H1 (cell line): ENCODE data around the gene GNB1L. TPM values are rescaled to one million over a fixed set of nuclear protein-coding genes. Genes with fewer than 3 reads are reported as not detected.

Experiments used
- CTCF ChIA-PET: fragments of 300-600 bp; sonication (Branson Sonifier 250); formaldehyde crosslinking; loops from one replicate; lab custom pipeline; 2021; ENCODE audit not compliant: partially characterized antibody; lab: Charles Lee
- POLR2A ChIA-PET: fragments of 300-600 bp; sonication (Branson Sonifier 250); formaldehyde crosslinking; loops from one replicate; lab custom pipeline; 2021; ENCODE audit warnings: inconsistent platforms; ENCODE audit not compliant: partially characterized antibody; lab: Charles Lee
- DNase-seq, 2 experiments: peaks; one replicate each; pipeline versions ENCODE4 v3.0.0 to v3.0.0-alpha.2; 2010 to 2022; ENCODE audit warnings: low spot score in 2 of 2, low read depth in 1 of 2, mixed read lengths in 1 of 2
- FAIRE-seq: peaks from 2 replicates; lab custom pipeline; 2011; peaks lifted over from hg19 to GRCh38; lab: Jason Lieb, UNC
- H2AFZ ChIP-seq: 2 replicates; pipeline ENCODE4 v1.8.1; 2012; ENCODE audit warnings: low read length, inconsistent platforms
- H2AK5ac ChIP-seq: 2 replicates; pipeline ENCODE4 v1.6.1; 2013; ENCODE audit warnings: low read depth, low read length
- H2BK120ac ChIP-seq: replicated peaks from 2 replicates; pipeline ENCODE3; 2013; ENCODE audit warnings: low read depth, low read length, inconsistent platforms
- H2BK12ac ChIP-seq: 2 replicates; pipeline ENCODE4 v1.6.1; 2013; ENCODE audit warnings: low read depth, low read length
- H2BK15ac ChIP-seq: 2 replicates; pipeline ENCODE4 v1.6.1; 2013; ENCODE audit warnings: low read length
- H2BK20ac ChIP-seq: 2 replicates; pipeline ENCODE4 v1.6.1; 2013; ENCODE audit warnings: low read length
- H2BK5ac ChIP-seq: 2 replicates; pipeline ENCODE4 v1.6.1; 2013; ENCODE audit warnings: low read depth, low read length
- H3K14ac ChIP-seq: 2 replicates; pipeline ENCODE4 v1.6.1; 2013; ENCODE audit warnings: inconsistent platforms; ENCODE audit not compliant: insufficient read length
- H3K18ac ChIP-seq: 2 replicates; pipeline ENCODE4 v1.6.1; 2013; ENCODE audit warnings: low read length; ENCODE audit errors: extremely low read depth
- H3K23ac ChIP-seq: 2 replicates; pipeline ENCODE4 v1.6.1; 2013; ENCODE audit warnings: inconsistent platforms; ENCODE audit not compliant: insufficient read length
- H3K23me2 ChIP-seq: 2 replicates; pipeline ENCODE4 v1.6.1; 2013; ENCODE audit warnings: low read depth, low read length
- H3K27ac ChIP-seq: 2 replicates; pipeline ENCODE4 v1.6.1; 2011; ENCODE audit warnings: low read depth, low read length, inconsistent platforms
- H3K27me3 ChIP-seq, 4 experiments: replicated peaks in 1 of 4; 1 replicate in 1 of 4; 2 replicates in 3 of 4; pipeline versions ENCODE4 v1.6.1 to v1.8.1; 2011 to 2013; ENCODE audit warnings: low read length in 3 of 4, mild to moderate bottlenecking in 3 of 4, inconsistent platforms in 2 of 4, mixed read lengths in 2 of 4, moderate library complexity in 1 of 4; ENCODE audit not compliant: control insufficient read depth in 3 of 4, insufficient read depth in 3 of 4; ENCODE audit errors: extremely low read depth in 1 of 4
- H3K36me3 ChIP-seq, 4 experiments: 2 replicates each; pipeline versions ENCODE4 v1.6.1 to v1.8.1; 2011 to 2013; ENCODE audit warnings: mild to moderate bottlenecking in 4 of 4, low read length in 3 of 4, moderate library complexity in 2 of 4, control low read depth in 1 of 4, inconsistent platforms in 1 of 4; ENCODE audit not compliant: insufficient read depth in 4 of 4, control insufficient read depth in 2 of 4
- H3K4ac ChIP-seq: replicated peaks from 2 replicates; pipeline ENCODE3; 2013; ENCODE audit warnings: low read length, low read depth, mixed read lengths, inconsistent platforms; ENCODE audit not compliant: insufficient read length
- H3K4me1 ChIP-seq, 4 experiments: replicated peaks in 1 of 4; 1 replicate in 1 of 4; 2 replicates in 3 of 4; pipeline versions ENCODE4 v1.6.1 to v1.8.1; 2011 to 2013; ENCODE audit warnings: low read length in 3 of 4, inconsistent platforms in 2 of 4, mixed read lengths in 1 of 4; ENCODE audit not compliant: insufficient read depth in 4 of 4, control insufficient read depth in 3 of 4
- H3K4me2 ChIP-seq, 2 experiments: 2 replicates each; pipeline versions ENCODE4 v1.6.1 to v1.8.1; 2011 to 2013; ENCODE audit warnings: low read depth in 2 of 2, low read length in 2 of 2, control low read depth in 1 of 2, inconsistent platforms in 1 of 2, mild to moderate bottlenecking in 1 of 2; ENCODE audit not compliant: insufficient read depth in 1 of 2
- H3K4me3 ChIP-seq, 4 experiments: fragments of 200-600, 300-600 bp in 1 of 4; sonication (generic), shearing (Covaris generic), sonication (Bioruptor Twin) in 1 of 4; 2 replicates each; pipeline versions ENCODE4 v1.5.1 to v1.8.1; 2011 to 2016; ENCODE audit warnings: low read length in 4 of 4, low read depth in 3 of 4, control low read depth in 2 of 4, inconsistent platforms in 2 of 4, mild to moderate bottlenecking in 2 of 4, mixed read lengths in 1 of 4, moderate library complexity in 1 of 4; ENCODE audit not compliant: insufficient read depth in 2 of 4; ENCODE audit errors: extremely low read depth in 1 of 4
- H3K56ac ChIP-seq: replicated peaks from 2 replicates; pipeline ENCODE3; 2013; ENCODE audit warnings: low read depth, mild to moderate bottlenecking, mixed read lengths, low read length, inconsistent platforms; ENCODE audit not compliant: insufficient read length
- H3K79me1 ChIP-seq: 2 replicates; pipeline ENCODE4 v1.6.1; 2013; ENCODE audit warnings: low read depth, low read length, control low read depth
- H3K79me2 ChIP-seq, 2 experiments: 2 replicates each; pipeline versions ENCODE4 v1.6.1 to v1.8.1; 2012 to 2013; ENCODE audit warnings: low read length in 2 of 2, mild to moderate bottlenecking in 2 of 2, inconsistent platforms in 1 of 2; ENCODE audit not compliant: insufficient read depth in 2 of 2, control insufficient read depth in 1 of 2
- H3K9ac ChIP-seq, 4 experiments: replicated peaks in 1 of 4; 1 replicate in 1 of 4; 2 replicates in 3 of 4; pipeline versions ENCODE4 v1.6.1 to v1.8.1; 2011 to 2013; ENCODE audit warnings: low read depth in 3 of 4, low read length in 3 of 4, control low read depth in 2 of 4, mild to moderate bottlenecking in 2 of 4, moderate library complexity in 2 of 4, inconsistent platforms in 1 of 4; ENCODE audit errors: extremely low read depth in 1 of 4
- H3K9me3 ChIP-seq, 2 experiments: 2 replicates each; pipeline versions ENCODE4 v1.6.1 to v1.8.1; 2012 to 2013; ENCODE audit warnings: mild to moderate bottlenecking in 2 of 2, moderate library complexity in 2 of 2, control low read depth in 1 of 2, inconsistent platforms in 1 of 2, low read depth in 1 of 2, low read length in 1 of 2, mixed read lengths in 1 of 2; ENCODE audit not compliant: insufficient read depth in 2 of 2
- H4K20me1 ChIP-seq, 2 experiments: replicated peaks in 1 of 2; 2 replicates each; pipeline versions ENCODE3 to v1.8.1; 2011 to 2013; ENCODE audit warnings: inconsistent platforms in 2 of 2, low read length in 2 of 2, mild to moderate bottlenecking in 1 of 2; ENCODE audit not compliant: insufficient read depth in 2 of 2, control insufficient read depth in 1 of 2
- H4K5ac ChIP-seq: 2 replicates; pipeline ENCODE4 v1.6.1; 2013; ENCODE audit warnings: low read length, low read depth, mixed read lengths, inconsistent platforms; ENCODE audit not compliant: insufficient read length
- H4K8ac ChIP-seq: 2 replicates; pipeline ENCODE4 v1.8.0; 2013; ENCODE audit warnings: mild to moderate bottlenecking, moderate library complexity, low read length, inconsistent platforms; ENCODE audit not compliant: insufficient read depth; ENCODE audit errors: extremely low read depth
- H4K91ac ChIP-seq: replicated peaks from 2 replicates; pipeline ENCODE3; 2013; ENCODE audit warnings: low read length, mixed read lengths, inconsistent platforms; ENCODE audit not compliant: insufficient read length
- CHD1 ChIP-seq: IDR thresholded peaks from 2 replicates; pipeline ENCODE4 v1.6.1; 2012; ENCODE audit warnings: low read depth, low read length, improper control_type of control experiment
- HDAC2 ChIP-seq, 2 experiments: fragments of 300-600 bp in 1 of 2; sonication (generic) in 1 of 2; IDR thresholded peaks; 2 replicates each; pipeline ENCODE4 v1.6.1; 2011 to 2012; ENCODE audit warnings: low read depth in 2 of 2, low read length in 2 of 2, mild to moderate bottlenecking in 2 of 2, moderate library complexity in 2 of 2, borderline replicate concordance in 1 of 2, inconsistent platforms in 1 of 2
- HDAC6 ChIP-seq: IDR thresholded peaks from one replicate; pipeline ENCODE4 v1.7.1; 2012; ENCODE audit warnings: low read depth, mild to moderate bottlenecking, inconsistent platforms, low read length, moderate library complexity
- KDM1A ChIP-seq: fragments of 200-600, 300-600 bp; sonication (generic); IDR thresholded peaks from 2 replicates; pipeline ENCODE4 v1.7.1; 2016; ENCODE audit warnings: mild to moderate bottlenecking, low read length, borderline replicate concordance
- POLR2A ChIP-seq, 2 experiments: IDR thresholded peaks; 1 replicate in 1 of 2; 2 replicates in 1 of 2; pipeline ENCODE4 v1.6.1; 2011; ENCODE audit warnings: low read depth in 2 of 2, low read length in 2 of 2, mild to moderate bottlenecking in 2 of 2; ENCODE audit errors: control extremely low read depth in 1 of 2
- RXRA ChIP-seq: IDR thresholded peaks from 2 replicates; pipeline ENCODE4 v1.6.1; 2011; ENCODE audit warnings: low read depth, mild to moderate bottlenecking, low read length, moderate library complexity; ENCODE audit not compliant: insufficient read depth
- SIX5 ChIP-seq: IDR thresholded peaks from 2 replicates; pipeline ENCODE4 v1.6.1; 2011; ENCODE audit warnings: mild to moderate bottlenecking, low read depth, low read length
- SP2 ChIP-seq: IDR thresholded peaks from 2 replicates; pipeline ENCODE4 v1.6.1; 2012; ENCODE audit warnings: mild to moderate bottlenecking, low read length, inconsistent platforms
- TAF7 ChIP-seq: optimal IDR thresholded peaks from 2 replicates; pipeline ENCODE3; 2011; ENCODE audit warnings: low read depth, mild to moderate bottlenecking, inconsistent platforms, low read length, moderate library complexity, borderline replicate concordance
- TBP ChIP-seq: IDR thresholded peaks from 2 replicates; pipeline ENCODE4 v1.6.1; 2011; ENCODE audit warnings: low read depth, low read length, improper control_type of control experiment
- TCF12 ChIP-seq: IDR thresholded peaks from 2 replicates; pipeline ENCODE4 v1.6.1; 2011; ENCODE audit warnings: low read depth, mild to moderate bottlenecking, low read length
- USF2 ChIP-seq: IDR thresholded peaks from 2 replicates; pipeline ENCODE4 v1.6.1; 2011; ENCODE audit warnings: low read length, improper control_type of control experiment
- WGBS, 2 experiments: shearing (Covaris generic) in 1 of 2; methylation state at CpG; one replicate each; pipeline versions ENCODE4 v1.1.6 to v1.1.7; 2013 to 2015; ENCODE audit warnings: low lambda C conversion rate in 2 of 2, mixed read lengths in 2 of 2, inconsistent platforms in 1 of 2, low coverage in 1 of 2, missing lambda C conversion rate in 1 of 2; ENCODE audit not compliant: insufficient replicate concordance in 2 of 2, insufficient coverage in 1 of 2, insufficient read length in 1 of 2; ENCODE audit errors: extremely low coverage in 1 of 2, missing lambda C conversion rate in 1 of 2; 5-methylcytosine and 5-hydroxymethylcytosine counted together
- polyA plus RNA-seq, 7 experiments: library from polyadenylated mRNA; depleted of rRNA in 3 of 7; stranded (reverse) in 5 of 7; unstranded in 2 of 7; fragments of >200 nt in 5 of 7; fragments of 200-250 nt in 2 of 7; gene quantifications; 1 replicate in 5 of 7; 2 replicates in 1 of 7; 4 replicates in 1 of 7; pipeline versions ENCODE4 v1.2.1 to v1.2.3, GENCODE V29; 2011 to 2013; ENCODE audit warnings: missing spikeins in 2 of 7, mixed read lengths in 2 of 7
- total RNA-seq: library from RNA; stranded (reverse); fragmentation: NEBNext Ultra II Directional; extraction: Animal tissue kit (Norgen Biotek cat#: 25700); gene quantifications from 2 replicates; pipeline ENCODE4 v1.2.1, GENCODE V29; 2021

The GNB1L gene
- total and polyA plus RNA-seq, 2 of the 8 experiments (the other 6 are each of a cell fraction or from before 2014, with no cell fraction given): 14.0 to 15.6 TPM

- no peak overlapping the region for H3K9ac ChIP-seq
- H2BK20ac ChIP-seq: no peak overlapping the region
- no peaks in the 10 kb centered on the region for H3K23me2 ChIP-seq
- no peaks in the 10 kb centered on the region for H3K79me1 ChIP-seq
- H2BK12ac ChIP-seq: no peak overlapping the region
- H4K20me1 ChIP-seq: peaks cover 0 to 1% of the 10 kb centered on the region in 2 experiments
- no peak overlapping the region for H3K4me2 ChIP-seq
- FAIRE-seq: no peak
- H3K4me3 ChIP-seq: no peak overlapping the region
- no peaks in the 10 kb centered on the region for H3K36me3 ChIP-seq
- no peak overlapping the region for H4K5ac ChIP-seq
- WGBS, 2 experiments: 86% methylated on average over 31 of the region's 31 CpGs; no CpG with 5 or more reads in 1 of the 2 experiments
- no peak overlapping the region for H2BK120ac ChIP-seq
- H2AK5ac ChIP-seq: no peak overlapping the region
- DNase-seq: no peak
- H2BK15ac ChIP-seq: no peak overlapping the region
- H3K14ac ChIP-seq: no peak overlapping the region
- H2BK5ac ChIP-seq: no peak overlapping the region; the same call in 1 of the 2 replicates
- no peaks in the 10 kb centered on the region for H3K79me2 ChIP-seq
- no peak overlapping the region for H3K18ac ChIP-seq
- no peak overlapping the region for H4K91ac ChIP-seq
- H2AFZ ChIP-seq: no peak overlapping the region
- H4K8ac ChIP-seq: peak overlapping the region; percentile 28; the same call in 1 of the 2 replicates
- H3K56ac ChIP-seq: no peak overlapping the region
- peaks cover 0 to 12% (median 6%) of the 10 kb centered on the region in 4 experiments; a peak in 5 of 7 replicates for H3K4me1 ChIP-seq
- no peaks in the 10 kb centered on the region; a peak in 1 of 7 replicates for H3K27me3 ChIP-seq
- no peaks in the 10 kb centered on the region for H3K9me3 ChIP-seq
- H3K23ac ChIP-seq: no peak overlapping the region
- CTCF ChIA-PET: interaction anchor here (0.6 to 5.0 kb wide), 5 partner anchors 8 to 173 kb away, joined by 3 to 43 read pairs (median 3); no protein-coding TSS in a partner anchor
- no peak overlapping the region for H3K27ac ChIP-seq
- no peak overlapping the region for H3K4ac ChIP-seq
- POLR2A ChIA-PET: interaction anchor here (1.1 kb wide), 1 partner anchor 11 kb away, joined by 4 read pairs; no protein-coding TSS in a partner anchor
- TF ChIP-seq POLR2A (IDR thresholded peaks at IDR 0.05; ENCODE audit: control extremely low read depth in 1 of 2, low read depth in 2 of 2, low read length in 2 of 2) (no peak), HDAC2 (IDR thresholded peaks at IDR 0.05; ENCODE audit: borderline replicate concordance in 1 of 2, low read depth in 2 of 2, low read length in 2 of 2) (no peak), RXRA (no peak), SP2 (no peak), USF2 (no peak), CHD1 (no peak), SIX5 (no peak), TAF7 (no peak), TCF12 (no peak), HDAC6 (no peak), KDM1A (no peak), TBP (no peak)
These were observed 115.8 kb downstream of the GNB1L start for GRCh38 chr22:19738664-19739447.
